ENCODE results near the gene AOPEP.

AOPEP gene

GRCh38 chr9:94985649-94986048, 259.1 kb downstream of the AOPEP start:
- H3K36me3 ChIP-seq (ENCODE audit: control insufficient read depth, insufficient read depth, low read length) = no peaks in the 10 kb centered on the region; the same call in 1 of the 2 replicates
- no peak overlapping the region for H3K4me3 ChIP-seq (replicated peaks; ENCODE audit: low read depth, low read length)
- no peak for DNase-seq (ENCODE audit: extremely low read depth, insufficient read length)
- TF ChIP-seq CTCF (IDR thresholded peaks at IDR 0.05; ENCODE audit: insufficient read depth, low read length, poor library complexity, severe bottlenecking) = no peak
- H3K27me3 ChIP-seq (replicated peaks; ENCODE audit: control insufficient read depth, insufficient read depth, low read length) = no peaks in the 10 kb centered on the region

- H3K36me3 ChIP-seq (ENCODE audit: control insufficient read depth, insufficient read depth, low read length) = no peaks in the 10 kb centered on the region
- H3K27me3 ChIP-seq (replicated peaks; ENCODE audit: control insufficient read depth, insufficient read depth, low read length) = no peaks in the 10 kb centered on the region
- no peak for DNase-seq (ENCODE audit: extremely low read depth, insufficient read length)
- TF ChIP-seq CTCF (IDR thresholded peaks at IDR 0.05; ENCODE audit: insufficient read depth, low read length, poor library complexity, severe bottlenecking) = no peak
- H3K4me3 ChIP-seq (replicated peaks; ENCODE audit: low read depth, low read length) = no peak overlapping the region
Observed at GRCh38 chr9:94987731-94988130, 261.2 kb downstream of the AOPEP start.

DNA sequence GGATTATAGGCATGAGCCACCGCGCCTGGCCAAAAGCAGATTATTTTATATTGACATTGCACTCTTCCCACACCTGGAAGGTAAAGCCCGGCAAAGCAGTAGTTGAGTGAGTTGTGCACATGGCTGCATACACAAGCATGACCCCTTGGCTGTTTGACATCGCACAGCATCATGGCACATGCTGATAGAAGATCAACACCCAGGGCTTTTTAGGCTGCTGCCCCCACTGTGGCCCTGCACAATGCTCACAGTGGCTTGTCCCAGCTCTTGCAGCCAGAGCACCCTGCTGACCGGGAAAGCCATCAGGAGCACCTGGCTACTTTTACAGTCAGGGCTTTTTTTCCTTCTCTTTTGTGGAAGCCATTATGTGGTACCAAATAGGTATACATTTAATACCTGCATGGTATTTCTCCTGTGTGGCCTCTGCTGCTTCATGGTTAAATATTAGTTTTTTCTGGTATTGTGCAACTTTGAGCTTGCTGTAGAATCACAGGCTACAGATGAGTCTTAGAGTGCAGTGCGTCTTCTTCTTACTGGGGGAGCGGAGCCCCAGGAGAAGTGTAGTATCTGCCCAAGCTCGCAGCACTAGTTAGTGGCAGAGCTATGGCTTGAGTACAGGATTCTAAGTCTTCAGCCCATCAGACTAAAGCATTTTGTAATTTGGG, 264.5 kb downstream of the AOPEP start:
- no peak for TF ChIP-seq CTCF (IDR thresholded peaks at IDR 0.05; ENCODE audit: insufficient read depth, low read length, poor library complexity, severe bottlenecking)
- Histone ChIP-seq H3K4me3 (replicated peaks; ENCODE audit: low read depth, low read length) (no peak overlapping the region), H3K36me3 (ENCODE audit: control insufficient read depth, insufficient read depth, low read length) (no peaks in the 10 kb centered on the region), H3K27me3 (replicated peaks; ENCODE audit: control insufficient read depth, insufficient read depth, low read length) (no peaks in the 10 kb centered on the region)
- DNase-seq (ENCODE audit: extremely low read depth, insufficient read length) = no peak

GRCh38 chr9:94991961-94992907, 265.7 kb downstream of the AOPEP start:
- no peak for TF ChIP-seq CTCF (IDR thresholded peaks at IDR 0.05; ENCODE audit: insufficient read depth, low read length, poor library complexity, severe bottlenecking)
- DNase-seq (ENCODE audit: extremely low read depth, insufficient read length) = no peak
- H3K27me3 ChIP-seq (replicated peaks; ENCODE audit: control insufficient read depth, insufficient read depth, low read length) = no peaks in the 10 kb centered on the region
- no peak overlapping the region for H3K4me3 ChIP-seq (replicated peaks; ENCODE audit: low read depth, low read length)
- no peaks in the 10 kb centered on the region for H3K36me3 ChIP-seq (ENCODE audit: control insufficient read depth, insufficient read depth, low read length)

- Histone ChIP-seq H3K27me3 (replicated peaks; ENCODE audit: control insufficient read depth, insufficient read depth, low read length) (no peaks in the 10 kb centered on the region), H3K36me3 (ENCODE audit: control insufficient read depth, insufficient read depth, low read length) (no peaks in the 10 kb centered on the region), H3K4me3 (replicated peaks; ENCODE audit: low read depth, low read length) (no peak overlapping the region)
- TF ChIP-seq CTCF (IDR thresholded peaks at IDR 0.05; ENCODE audit: insufficient read depth, low read length, poor library complexity, severe bottlenecking) = no peak
- no peak for DNase-seq (ENCODE audit: extremely low read depth, insufficient read length)
Observed at GRCh38 chr9:94993160-94993820, 266.8 kb downstream of the AOPEP start.

All from GM06990 (cell line).